GM19023 (cell line): ENCODE results near the gene PXDC1.
"Not testable (repeated sequence)": the region's sequence is repeated elsewhere in the genome, so short reads cannot be mapped to it uniquely, and the experiment has no call there.

Experiments used
- ATAC-seq: cut with Tn5 transposase; IDR thresholded peaks from one replicate; pipeline ENCODE4 v1.9.1; 2021; ENCODE audit warnings: mild to moderate bottlenecking, moderate library complexity; ENCODE audit not compliant: unreplicated experiment

The PXDC1 gene

DNA sequence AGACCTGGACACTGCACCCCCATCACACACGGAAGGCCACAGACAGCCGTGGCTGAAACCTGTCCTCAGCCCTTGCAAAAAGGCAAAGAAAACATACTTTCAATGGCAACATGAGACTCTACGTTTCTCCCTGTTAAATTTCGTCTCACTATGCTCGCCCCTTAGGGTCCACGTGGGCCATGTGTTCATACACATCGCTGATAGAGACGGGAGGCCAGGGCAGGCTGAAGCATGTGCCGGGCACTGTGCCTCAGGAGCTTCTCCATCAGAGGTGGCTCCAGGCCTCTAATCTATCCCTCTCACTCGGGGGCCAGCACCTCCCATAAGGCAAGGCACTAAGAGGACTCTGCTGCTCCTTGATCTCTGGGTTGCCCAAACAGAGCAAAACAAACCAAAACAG is 17.5 kb downstream of the PXDC1 start:
- no peak for ATAC-seq

DNA sequence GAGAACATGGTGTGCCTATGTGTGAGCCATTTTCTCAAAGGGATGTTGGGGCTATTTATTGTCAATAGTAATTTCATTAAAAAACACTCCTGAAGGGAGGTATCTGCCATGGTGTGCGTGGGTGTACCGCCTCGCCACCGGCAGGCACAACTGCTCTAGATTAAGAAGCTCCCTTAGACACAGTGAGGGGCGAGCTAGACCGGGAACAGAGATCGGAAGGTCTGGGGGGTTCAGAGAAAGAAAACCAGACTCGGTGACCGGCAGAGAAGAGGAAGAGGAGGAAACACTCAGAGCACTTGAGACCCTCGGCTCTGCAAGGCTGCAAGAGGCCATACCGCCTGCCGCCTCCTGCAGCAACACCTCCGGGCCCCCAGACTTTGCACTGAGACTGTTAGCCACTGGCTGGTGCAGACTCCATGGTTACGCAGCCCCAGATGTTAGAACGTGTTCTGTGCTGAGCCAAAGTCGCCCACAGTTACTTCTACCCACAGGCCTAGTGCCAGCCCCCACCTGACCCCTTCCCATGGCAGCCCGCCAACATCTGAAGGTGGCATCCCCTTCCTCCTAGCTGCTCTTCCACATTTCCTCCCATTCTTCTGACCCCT is 18.1 kb downstream of the PXDC1 start:
- no peak for ATAC-seq

DNA sequence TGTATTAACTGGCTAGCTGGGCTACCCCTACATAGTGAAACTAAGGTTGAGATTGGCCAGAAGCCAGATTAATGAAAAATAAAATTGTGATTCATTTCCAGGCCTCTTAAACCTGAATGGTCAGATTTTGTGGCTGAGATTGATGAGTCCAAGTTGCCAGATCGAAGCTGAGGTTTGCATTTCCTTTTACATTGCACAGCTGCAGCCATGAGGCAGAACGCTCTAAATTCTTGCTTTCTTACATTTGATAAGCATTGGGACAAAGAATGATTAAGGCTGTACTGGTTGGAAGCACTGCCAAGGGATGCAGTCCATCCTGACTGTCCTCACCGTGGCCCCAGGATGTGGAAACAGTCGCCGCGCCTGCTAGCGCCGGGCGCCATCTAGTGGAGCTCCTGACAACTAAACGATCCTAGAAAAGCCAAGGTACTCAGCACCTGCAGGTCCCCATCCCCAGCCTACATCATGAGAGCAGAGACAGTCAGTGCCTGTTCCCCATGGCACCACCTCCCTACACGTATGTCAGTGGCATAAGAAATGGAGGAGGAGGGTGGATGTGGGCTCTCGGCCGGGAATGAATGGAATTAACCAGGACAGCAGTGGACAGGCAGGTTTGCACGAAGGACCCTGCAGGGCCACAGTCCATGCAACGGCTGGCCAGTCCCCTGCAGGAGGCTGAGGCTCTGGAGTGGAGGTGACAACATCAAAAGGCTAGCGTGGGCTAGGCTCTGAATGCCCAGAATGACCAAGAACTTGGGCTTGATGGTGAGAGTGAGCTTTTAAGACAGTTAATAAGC is 19.0 kb downstream of the PXDC1 start:
- peak; percentile 62 for ATAC-seq

DNA sequence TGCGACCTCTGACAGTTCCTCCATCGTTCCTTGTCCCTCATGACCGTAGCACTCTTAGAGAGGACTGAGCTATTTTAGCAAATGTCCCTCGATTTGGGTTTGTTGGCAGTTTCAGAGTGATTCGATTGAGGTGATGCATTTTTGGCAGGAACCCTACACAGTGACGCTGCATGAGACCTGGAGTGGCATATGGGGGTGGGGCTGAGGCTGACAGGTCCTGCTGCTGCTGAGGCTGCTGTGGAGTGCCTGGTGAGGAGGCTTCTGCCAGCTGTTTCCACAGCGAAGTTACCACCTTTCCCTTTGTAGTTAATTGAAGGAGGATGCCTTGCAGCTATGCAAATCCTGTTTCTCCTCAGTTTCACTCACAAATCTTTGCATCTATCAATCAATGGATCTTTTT is 19.8 kb downstream of the PXDC1 start:
- ATAC-seq = no peak

DNA sequence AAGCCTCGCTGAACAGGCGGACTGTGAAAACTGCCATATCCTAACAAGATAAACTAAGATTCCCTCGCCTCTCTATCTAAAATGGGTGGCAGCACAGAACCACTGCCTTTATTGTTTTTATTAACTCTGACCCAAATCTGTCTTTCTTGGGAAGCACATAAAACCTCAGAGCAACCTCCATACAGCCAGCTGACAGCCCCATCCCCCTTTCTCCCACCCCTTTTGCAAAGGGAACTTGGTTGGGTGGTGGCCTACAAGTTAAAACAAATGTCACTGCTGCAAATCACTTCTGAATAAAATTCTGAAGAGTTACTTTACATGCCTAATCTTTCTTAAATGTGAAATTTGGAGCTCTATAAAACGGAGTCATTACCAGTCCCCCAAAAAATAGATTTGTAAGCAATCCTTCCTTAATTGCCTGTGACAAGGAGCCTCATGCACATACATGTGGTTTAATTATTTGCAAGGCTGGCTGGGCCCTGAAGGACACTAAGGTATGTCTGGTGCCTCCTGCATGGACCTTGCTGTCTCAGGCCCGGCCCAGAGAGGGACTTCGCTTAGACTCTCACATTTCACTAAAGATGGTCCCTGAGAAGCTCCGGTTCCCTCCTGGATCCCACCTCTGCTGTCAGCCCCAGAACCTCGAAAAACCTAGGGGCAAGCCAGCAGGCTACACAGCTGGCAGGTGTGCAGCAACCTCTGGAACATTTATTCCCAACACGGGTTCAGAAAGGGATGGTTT is 21.7 kb downstream of the PXDC1 start:
- ATAC-seq = no peak

DNA sequence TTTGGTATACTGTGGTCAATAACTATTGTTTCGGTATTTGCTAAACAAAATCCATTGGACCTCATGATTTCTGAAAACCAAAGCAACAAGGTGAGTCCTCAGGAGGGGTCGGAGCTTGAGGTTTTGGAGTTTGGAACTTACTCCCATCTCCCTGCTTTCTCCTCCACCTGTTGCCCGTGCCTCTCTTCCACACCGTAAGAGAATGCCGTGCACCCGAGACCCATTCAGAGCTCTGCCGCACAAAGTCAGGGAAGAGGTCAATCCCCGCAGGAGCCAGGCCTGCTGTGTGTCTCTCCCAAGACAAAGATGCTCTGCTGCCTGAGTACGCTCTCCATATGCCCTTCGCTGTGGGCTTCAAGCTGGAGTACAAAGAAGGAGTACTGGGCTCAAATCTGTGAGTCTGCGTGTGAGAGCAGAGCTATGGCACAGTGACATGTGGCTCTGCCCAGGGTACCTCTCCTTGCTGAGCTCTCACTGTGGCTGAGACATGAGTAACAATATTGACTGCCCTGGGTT is 23.9 kb downstream of the PXDC1 start:
- ATAC-seq = no peak

DNA sequence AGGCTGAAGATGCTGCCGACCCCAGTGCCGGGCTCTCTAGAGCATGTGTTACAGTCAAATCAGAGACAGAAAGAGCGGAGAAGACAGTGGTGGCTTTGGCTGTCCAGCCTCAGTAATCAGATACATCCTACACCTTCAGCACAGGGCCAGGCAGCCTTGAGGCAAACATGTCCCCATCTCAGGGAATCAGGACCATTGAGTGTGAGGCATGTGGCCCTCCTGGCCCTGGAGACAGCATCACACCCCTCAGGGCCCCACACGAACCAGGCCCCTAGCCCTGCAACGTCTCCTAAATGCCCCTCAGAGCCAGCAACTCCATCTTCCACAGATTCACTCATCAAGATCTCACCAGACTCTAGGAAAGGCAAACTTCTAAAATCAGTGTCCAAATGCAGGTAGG is 24.5 kb downstream of the PXDC1 start:
- no peak for ATAC-seq

DNA sequence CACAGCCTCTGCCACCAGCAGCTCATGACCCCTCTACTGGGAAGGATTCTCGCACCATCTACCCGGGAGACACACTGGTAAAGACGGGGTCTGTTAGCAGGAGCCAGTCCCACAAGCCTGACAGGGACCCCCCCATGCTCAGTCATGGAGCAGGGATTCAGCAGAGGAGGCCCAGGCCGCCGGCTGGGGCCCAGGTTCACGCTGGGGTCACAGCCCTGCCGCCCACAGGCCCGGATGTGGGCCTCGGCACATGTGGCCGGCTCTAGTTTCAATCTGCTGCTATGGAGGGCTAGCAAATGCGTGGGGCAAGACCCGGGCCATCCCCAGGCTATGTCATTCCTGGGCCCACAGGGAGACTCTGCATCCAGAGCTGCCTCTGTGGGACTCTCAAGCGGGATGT is 25.1 kb downstream of the PXDC1 start:
- ATAC-seq = no peak

DNA sequence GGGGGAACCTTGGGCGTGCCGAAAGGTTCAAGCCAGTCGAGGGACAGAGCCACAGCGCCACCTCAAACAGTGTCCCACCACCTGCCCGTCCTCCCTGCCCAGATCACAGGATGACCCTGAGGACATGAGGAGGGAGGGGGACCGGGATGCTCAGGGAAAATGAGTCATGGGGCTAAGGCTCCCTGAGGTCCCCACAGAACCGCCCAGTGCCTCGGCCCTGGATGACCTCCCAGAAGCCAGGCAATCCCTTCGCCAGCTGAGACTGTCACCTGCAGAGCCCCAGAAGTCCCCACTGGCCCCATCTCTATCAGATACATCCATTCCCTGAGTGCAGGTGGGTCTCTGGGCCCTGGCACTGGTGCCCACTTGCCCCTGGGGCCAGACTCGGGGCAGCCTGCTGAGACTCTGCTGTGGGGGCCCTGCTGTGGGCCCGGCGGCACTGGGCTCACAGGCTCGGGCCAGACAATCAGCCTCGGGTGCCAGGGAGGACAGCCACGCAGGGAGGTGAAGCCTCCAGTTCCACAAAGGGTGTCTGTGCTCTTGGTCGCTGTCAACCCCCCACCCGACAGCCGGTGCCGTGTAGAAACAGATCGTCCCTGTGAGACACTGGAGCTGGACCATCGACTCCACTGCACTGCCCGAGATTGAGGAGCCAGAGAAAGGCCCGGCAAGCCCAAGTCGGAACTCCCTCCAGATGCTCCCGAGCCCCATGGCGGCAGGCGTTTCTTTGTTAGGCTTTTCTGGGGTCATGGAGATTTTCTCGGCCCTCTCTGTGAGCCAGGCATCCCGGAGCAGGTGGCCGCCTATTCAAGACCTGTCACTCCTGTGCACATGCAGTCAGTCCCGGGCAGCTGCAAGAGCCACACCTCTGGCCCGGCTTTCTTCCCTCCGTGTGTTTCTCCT is 26.1 kb downstream of the PXDC1 start:
- no peak for ATAC-seq

DNA sequence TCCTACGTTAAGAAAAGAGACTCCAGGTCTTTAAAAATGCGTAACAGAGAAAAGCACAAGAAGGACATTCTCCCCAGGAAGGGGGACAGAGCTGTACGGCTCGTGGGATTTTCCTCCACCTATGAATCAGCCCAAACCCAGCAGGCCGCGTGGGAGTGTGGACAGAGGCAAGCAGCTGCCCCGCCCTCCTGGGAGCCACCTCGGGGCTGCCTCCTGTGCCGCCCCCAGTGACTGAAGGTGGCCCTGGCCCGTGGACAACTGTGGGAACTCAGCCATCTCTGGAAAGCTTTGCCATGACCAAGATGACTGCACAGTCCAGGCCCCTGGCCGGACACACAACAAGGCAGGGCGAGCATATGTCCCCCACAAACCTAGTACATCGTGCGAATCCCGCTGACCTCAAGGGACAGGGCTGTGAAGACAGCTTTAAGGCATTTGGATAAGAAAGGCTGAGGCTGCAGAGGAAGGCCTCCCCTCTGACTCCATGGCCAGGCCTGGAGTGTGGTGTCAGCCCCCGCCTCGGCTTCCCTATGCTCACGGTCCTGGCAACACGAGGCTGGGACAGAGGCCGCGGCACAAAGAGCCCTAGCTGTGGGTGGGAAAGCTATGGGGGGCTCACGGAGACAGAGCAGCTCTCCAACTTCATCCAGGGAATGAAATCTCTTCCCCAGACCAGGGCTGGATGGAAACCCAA is 26.9 kb downstream of the PXDC1 start:
- ATAC-seq = no peak

DNA sequence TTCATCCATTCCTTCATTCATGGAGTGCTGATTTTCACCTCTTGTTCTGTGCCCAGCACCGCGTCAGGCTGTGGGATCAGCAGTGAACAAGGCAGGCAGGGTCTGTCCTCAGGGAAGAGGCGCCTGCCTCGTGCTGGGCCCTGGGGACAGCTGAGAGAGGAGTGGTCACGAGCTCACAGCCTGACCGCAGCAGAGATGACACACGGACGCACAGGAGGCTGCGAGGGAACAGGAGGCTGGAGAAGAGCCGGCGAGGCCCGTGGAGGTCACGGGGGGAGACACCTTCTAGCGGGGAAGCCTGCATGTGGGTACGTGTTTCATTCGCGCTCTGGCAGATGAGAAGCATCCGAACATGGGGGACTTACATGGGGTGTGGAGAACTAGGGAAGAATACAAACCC is 27.5 kb downstream of the PXDC1 start:
- ATAC-seq = no peak

DNA sequence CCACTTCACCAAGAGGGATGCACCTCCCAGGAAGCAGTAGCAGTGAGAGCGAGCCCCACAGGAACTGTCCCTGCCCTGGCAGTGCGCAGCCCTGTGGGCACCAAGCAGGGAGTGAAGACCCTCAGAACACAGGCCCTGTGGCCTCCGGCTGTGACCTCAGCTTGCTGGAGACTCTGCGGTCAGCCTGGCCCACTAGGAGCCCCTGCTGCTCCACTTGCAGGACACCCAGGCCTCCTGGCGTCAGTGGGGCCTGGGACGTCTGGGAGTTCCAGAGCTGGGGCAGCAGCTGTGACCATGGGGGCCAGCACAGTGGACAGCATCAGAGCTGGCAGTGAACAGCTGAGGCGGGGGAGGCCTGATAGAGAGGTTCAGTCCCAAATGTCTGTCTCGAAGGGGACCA is 28.3 kb downstream of the PXDC1 start:
- no peak for ATAC-seq

DNA sequence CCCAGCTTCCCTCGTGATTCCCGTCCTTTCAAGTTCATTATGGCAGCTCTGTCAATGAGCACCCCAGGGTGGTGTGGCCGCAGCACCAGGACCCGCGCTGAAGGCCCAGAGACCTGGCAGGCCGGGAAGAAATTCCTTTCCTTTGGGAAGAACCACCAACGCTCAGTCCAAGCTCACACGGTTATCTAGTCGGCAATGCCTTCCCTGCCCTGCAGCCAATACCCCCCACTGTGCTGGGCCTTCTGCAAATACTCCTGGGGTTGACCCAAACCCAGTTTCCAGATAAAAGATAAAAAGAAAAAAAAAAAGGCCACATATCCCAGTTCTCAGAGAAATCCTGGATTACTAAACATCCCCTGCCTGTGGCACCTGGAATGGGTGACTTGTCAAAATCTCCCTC is 28.7 kb downstream of the PXDC1 start:
- ATAC-seq = no peak

DNA sequence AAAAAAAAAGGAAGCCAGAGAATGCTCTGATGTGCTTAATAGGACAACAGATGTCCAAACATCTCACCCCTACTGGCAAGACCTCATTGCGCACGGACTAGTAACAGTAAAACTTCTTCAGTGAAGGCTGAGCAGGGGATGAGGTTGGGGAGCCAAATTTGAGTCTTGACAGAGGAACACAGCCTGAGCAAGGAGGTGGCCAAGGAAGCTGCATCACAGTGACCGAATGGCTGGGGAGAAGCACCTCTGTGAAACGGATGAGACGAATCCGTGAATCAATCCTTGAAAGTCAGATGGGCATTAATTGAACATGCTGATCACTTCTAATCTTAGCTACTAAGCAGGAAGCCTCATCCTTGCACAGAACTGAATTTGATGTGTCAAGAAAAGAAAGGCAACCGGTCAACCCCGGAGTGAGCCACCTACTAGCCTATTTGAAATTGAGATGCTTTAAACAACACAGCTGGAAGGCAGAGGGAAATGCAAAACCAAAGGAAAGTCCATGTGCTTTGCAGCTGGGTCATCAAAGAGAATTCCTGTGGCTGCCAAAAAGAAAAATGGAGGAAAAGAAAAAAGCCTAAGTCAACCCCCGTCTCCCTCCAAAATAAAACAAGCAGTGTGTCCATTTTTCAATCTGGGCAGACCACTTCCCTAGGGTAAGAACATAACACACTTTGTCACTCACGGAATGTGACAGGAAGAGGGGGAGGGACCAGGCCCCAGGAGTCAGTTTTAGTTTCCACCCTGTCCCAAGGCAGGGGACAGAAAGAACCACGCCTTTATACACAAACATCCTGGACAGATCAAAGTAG is 29.5 kb downstream of the PXDC1 start:
- ATAC-seq = no peak

DNA sequence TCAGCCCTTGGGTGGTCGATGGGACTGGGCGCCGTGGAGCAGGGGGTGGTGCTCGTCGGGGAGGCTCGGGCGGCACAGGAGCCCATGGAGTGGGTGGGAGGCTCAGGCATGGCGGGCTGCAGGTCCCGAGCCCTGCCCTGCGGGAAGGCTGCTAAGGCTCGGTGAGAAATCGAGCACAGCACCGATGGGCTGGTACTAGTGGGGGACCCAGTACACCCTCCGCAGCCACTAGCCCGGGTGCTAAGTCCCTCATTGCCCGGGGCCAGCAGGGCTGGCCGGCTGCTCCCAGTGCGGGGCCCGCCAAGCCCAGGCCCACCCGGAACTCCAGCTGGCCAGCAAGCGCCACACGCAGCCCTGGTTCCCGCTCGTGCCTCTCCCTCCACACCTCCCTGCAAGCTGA is 30.7 kb downstream of the PXDC1 start:
- not testable (repeated sequence) for ATAC-seq

DNA sequence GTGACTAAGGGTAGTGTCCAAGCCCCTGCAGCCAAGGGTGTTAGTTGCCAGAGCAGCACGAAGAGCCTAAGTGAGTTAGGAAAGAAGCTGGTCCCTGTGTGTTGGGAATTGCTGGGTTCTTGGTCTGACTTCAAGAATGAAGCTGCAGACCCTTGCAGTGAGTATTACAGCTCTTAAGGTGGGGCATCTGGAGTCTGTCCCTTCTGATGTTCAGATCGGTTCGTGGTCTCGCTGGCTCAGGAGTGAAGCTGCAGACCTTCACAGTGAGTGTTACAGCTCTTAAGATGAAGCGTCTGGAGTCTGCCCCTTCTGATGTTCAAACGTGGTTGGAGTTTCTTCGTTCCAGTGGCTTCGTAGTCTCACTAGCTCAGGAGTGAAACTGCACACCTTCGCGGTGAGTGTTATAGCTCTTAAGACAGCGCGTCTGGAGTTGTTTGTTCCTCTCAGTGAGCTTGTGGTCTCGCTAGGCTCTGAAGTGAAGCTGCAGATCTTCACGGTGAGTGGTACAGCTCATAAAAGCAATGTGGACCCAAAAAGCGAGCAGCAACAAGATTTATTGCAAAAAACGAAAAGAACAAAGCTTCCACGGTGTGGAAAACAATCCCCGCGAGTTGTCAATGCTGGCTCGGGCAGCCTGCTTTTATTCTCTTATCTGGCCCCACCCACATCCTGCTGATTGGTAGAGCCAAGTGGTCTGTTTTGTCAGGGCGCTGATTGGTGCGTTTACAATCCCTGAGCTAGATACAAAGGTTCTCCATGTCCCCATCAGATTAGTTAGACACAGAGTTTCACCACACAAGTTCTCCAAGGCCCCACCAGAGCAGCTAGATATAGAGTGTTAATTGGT is 31.8 kb downstream of the PXDC1 start:
- ATAC-seq = no peak

DNA sequence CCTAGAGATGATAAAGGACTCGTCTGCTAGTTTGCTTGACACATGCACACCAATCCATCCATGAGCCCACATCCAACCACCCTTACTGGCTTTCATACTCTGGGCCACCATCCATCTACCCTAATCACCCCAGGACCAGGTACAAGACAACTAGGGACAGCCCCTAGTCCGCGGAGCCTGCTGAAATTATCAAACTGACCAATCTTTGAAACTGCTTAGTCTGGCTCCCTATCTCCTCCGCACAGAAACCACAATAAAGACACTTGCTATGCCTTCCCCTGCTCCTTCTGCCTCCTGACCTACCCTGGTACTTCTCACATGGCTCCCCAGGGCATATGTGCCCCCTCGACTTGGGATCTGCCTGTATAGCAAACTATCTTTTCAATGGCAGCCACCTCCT is 33.1 kb downstream of the PXDC1 start:
- no peak for ATAC-seq

DNA sequence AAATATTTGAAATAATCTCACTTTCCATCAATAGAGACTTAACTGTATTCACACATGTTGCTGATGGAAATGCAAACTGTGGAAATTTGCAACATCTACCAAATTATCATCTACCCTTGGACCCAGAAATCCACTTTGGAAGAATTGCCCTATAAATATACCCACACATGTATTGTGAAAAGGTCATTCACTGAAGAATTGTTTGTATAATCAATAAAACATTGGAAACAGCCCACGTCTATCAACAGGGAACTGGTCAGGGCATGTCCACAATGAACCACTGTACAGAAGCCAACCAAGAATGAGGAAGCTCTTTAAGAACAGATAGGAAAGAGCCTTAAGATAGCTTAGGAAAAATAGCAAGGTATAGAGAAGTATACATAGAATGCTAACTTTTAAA is 36.2 kb downstream of the PXDC1 start:
- no peak for ATAC-seq

DNA sequence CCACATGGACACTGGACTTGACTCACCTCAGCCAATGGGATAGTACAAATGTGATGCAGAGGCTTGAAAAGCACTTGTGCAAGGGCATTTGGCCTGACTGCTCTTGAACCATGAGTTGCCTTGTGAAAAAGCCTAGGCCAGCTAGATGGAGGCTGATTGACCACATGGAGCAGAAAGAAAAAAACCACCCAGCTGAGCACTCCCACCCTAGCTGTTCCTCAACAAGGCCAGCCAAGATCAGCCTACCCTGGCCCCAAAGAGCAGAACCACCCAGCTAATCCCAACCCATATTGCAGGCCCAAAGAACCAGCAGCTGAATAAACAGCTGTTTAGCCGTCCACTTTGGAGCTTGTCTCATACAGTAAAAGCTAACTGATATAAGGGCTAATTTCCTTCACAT is 36.7 kb downstream of the PXDC1 start:
- ATAC-seq = no peak
